Neural cell (in vitro differentiated cells): Measurements from ENCODE around the gene RAP1GAP2. TPM values are rescaled to one million over a fixed set of nuclear protein-coding genes. Genes with fewer than 3 reads are reported as not detected.

Experiments used
- H2AFZ ChIP-seq: fragments of 200-600, 300-800 bp; sonication (generic), shearing (Covaris generic); 2 replicates; pipeline ENCODE4 v1.6.0; 2014; ENCODE audit warnings: low read depth, mild to moderate bottlenecking, antibody characterized with exemption, low read length, moderate library complexity
- H3F3A ChIP-seq: fragments of 200-600 bp; shearing (Covaris generic); 2 replicates; pipeline ENCODE4 v1.6.1; 2016; ENCODE audit warnings: mild to moderate bottlenecking, moderate library complexity, mixed read lengths, antibody characterized with exemption, low read length; ENCODE audit not compliant: insufficient read depth, poor library complexity, severe bottlenecking
- H3K27ac ChIP-seq: fragments of 200-600, 300-800 bp; sonication (generic), shearing (Covaris generic); 2 replicates; pipeline ENCODE4 v1.5.1; 2014; ENCODE audit warnings: mild to moderate bottlenecking, low read length, moderate library complexity
- H3K27me3 ChIP-seq: fragments of 300-800, 200-600 bp; sonication (generic), shearing (Covaris generic); 2 replicates; pipeline ENCODE4 v1.6.0; 2014; ENCODE audit warnings: mild to moderate bottlenecking, low read depth, low read length, moderate library complexity; ENCODE audit not compliant: insufficient read depth
- H3K36me3 ChIP-seq: fragments of 300-800, 200-600 bp; sonication (generic), shearing (Covaris generic); 2 replicates; pipeline ENCODE4 v1.5.1; 2014; ENCODE audit warnings: mild to moderate bottlenecking, antibody characterized with exemption, low read length, moderate library complexity; ENCODE audit not compliant: insufficient read depth
- H3K4me2 ChIP-seq: fragments of 300-800, 200-600 bp; sonication (generic), shearing (Covaris generic); 2 replicates; pipeline ENCODE4 v1.6.0; 2014; ENCODE audit warnings: mild to moderate bottlenecking, low read length
- H3K4me3 ChIP-seq: fragments of 300-800, 200-600 bp; sonication (generic), shearing (Covaris generic); 2 replicates; pipeline ENCODE4 v1.5.1; 2014; ENCODE audit warnings: mild to moderate bottlenecking, low read length, moderate library complexity
- H3K79me2 ChIP-seq: fragments of 200-600 bp; shearing (Covaris generic); replicated peaks from 2 replicates; pipeline ENCODE4 v1.6.0; 2014; ENCODE audit warnings: mild to moderate bottlenecking, low read length, moderate library complexity; ENCODE audit not compliant: insufficient read depth
- H3K9ac ChIP-seq: fragments of 300-800, 200-600 bp; sonication (generic), shearing (Covaris generic); 2 replicates; pipeline ENCODE4 v1.6.1; 2016; ENCODE audit warnings: mild to moderate bottlenecking, low read length, mixed read lengths
- H3K9me2 ChIP-seq: fragments of 200-600 bp; shearing (Covaris generic); 2 replicates; pipeline ENCODE4 v1.6.1; 2016; ENCODE audit warnings: mild to moderate bottlenecking, low read length, mixed read lengths; ENCODE audit not compliant: insufficient read depth
- H3K9me3 ChIP-seq: fragments of 200-600, 300-800 bp; sonication (generic), shearing (Covaris generic); 2 replicates; pipeline ENCODE4 v1.6.1; 2016; ENCODE audit warnings: mild to moderate bottlenecking, mixed run types, low read length, moderate library complexity, mixed read lengths
- H4K20me1 ChIP-seq: fragments of 200-600 bp; shearing (Covaris generic); 2 replicates; pipeline ENCODE4 v1.6.1; 2016; ENCODE audit warnings: mild to moderate bottlenecking, mixed run types; ENCODE audit not compliant: insufficient read depth
- EP300 ChIP-seq: fragments of 450-650 bp; conservative IDR thresholded peaks from 2 replicates; pipeline ENCODE4 v1.6.1; 2014; ENCODE audit warnings: antibody characterized with exemption, mild to moderate bottlenecking, moderate library complexity; ENCODE audit not compliant: poor library complexity, severe bottlenecking
- EZH2 ChIP-seq: fragments of 200-600, 300-800 bp; shearing (Covaris generic), sonication (generic); IDR thresholded peaks from 2 replicates; pipeline ENCODE4 v1.6.1; 2014; ENCODE audit warnings: antibody characterized with exemption, low read length, borderline replicate concordance, mild to moderate bottlenecking; ENCODE audit not compliant: insufficient read depth, poor library complexity, severe bottlenecking
- MXI1 ChIP-seq: fragments of 450-650 bp; conservative IDR thresholded peaks from 2 replicates; pipeline ENCODE4 v1.6.1; 2014; ENCODE audit warnings: antibody characterized with exemption, mild to moderate bottlenecking; ENCODE audit not compliant: poor library complexity, severe bottlenecking
- POLR2AphosphoS5 ChIP-seq: IDR thresholded peaks from 2 replicates; pipeline ENCODE4 v1.6.1; 2012
- RAD21 ChIP-seq: fragments of 450-650 bp; conservative IDR thresholded peaks from 2 replicates; pipeline ENCODE4 v1.6.1; 2014; ENCODE audit warnings: antibody characterized with exemption, mild to moderate bottlenecking, moderate library complexity
- SMC3 ChIP-seq: fragments of 450-650 bp; conservative IDR thresholded peaks from 2 replicates; pipeline ENCODE4 v1.6.1; 2014; ENCODE audit warnings: antibody characterized with exemption, mild to moderate bottlenecking, moderate library complexity; ENCODE audit not compliant: poor library complexity
- TAF1 ChIP-seq: IDR thresholded peaks from 2 replicates; pipeline ENCODE4 v1.6.1; 2012; ENCODE audit warnings: low read depth
- polyA plus RNA-seq: library from polyadenylated mRNA; depleted of rRNA; stranded (reverse); fragments of >200 nt; gene quantifications from 2 replicates; pipeline ENCODE4 v1.2.3, GENCODE V29; 2014
- TF ChIP-seq, protein P1 (sequence below): fragments of 450-650 bp; IDR thresholded peaks from 2 replicates; pipeline ENCODE4 v1.5.1; 2014; ENCODE audit warnings: antibody characterized with exemption, mild to moderate bottlenecking, moderate library complexity; ENCODE audit not compliant: poor library complexity, severe bottlenecking
- TF ChIP-seq, protein P2 (sequence below): IDR thresholded peaks from 2 replicates; pipeline ENCODE4 v1.6.1; 2012; ENCODE audit warnings: borderline replicate concordance

RAP1GAP2 gene
- polyA plus RNA-seq, 1 donor from 2014 or later, result 14.8 TPM

DNA sequence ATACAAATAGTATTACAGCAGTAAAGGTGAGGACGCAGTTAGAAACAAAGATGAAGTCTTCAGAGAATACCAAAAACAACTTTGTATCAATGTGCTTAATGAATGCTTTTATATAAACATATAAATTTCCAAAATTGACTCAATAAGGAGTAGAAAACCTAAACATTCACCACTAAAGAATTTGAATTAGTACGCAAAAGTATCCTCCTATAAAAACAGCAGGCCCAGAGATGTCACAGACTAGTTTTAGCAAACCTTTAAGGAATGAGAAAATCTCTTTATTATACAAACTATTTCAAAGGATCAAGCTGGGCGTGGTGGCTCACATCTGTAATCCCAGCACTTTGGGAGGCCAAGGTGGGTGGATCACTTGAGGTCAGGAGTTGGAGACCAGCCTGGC lies 180.9 kb downstream of the RAP1GAP2 start:
- Histone ChIP-seq H4K20me1 (no peaks in the 10 kb centered on the region), H3K79me2 (no peaks in the 10 kb centered on the region), H3K9me2 (no peaks in the 10 kb centered on the region)

DNA sequence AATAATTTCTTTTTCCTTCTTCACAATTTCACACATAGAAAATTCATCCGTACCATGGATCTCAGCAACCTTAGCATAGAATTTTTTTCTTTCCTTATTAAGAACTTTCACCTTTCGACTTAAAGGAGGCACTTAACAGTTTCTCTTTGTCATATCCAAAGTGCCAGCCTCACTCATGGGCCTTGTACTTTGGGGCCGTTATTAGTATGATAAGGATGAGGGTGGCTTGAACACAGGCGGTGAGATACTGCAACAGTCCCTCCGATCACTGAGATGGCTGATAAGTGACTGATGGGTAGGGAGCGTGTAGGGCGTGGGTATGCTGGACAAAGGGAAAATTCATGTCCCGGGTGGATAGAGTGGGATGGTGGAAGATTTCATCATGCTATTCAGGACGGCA lies 181.9 kb downstream of the RAP1GAP2 start:
- TF ChIP-seq EP300 (no peak), SMC3 (no peak), RAD21 (no peak), EZH2 (no peak), POLR2AphosphoS5 (no peak)
- TF ChIP-seq, protein P1, sequence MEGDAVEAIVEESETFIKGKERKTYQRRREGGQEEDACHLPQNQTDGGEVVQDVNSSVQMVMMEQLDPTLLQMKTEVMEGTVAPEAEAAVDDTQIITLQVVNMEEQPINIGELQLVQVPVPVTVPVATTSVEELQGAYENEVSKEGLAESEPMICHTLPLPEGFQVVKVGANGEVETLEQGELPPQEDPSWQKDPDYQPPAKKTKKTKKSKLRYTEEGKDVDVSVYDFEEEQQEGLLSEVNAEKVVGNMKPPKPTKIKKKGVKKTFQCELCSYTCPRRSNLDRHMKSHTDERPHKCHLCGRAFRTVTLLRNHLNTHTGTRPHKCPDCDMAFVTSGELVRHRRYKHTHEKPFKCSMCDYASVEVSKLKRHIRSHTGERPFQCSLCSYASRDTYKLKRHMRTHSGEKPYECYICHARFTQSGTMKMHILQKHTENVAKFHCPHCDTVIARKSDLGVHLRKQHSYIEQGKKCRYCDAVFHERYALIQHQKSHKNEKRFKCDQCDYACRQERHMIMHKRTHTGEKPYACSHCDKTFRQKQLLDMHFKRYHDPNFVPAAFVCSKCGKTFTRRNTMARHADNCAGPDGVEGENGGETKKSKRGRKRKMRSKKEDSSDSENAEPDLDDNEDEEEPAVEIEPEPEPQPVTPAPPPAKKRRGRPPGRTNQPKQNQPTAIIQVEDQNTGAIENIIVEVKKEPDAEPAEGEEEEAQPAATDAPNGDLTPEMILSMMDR, result no peak
- H3K9me2 ChIP-seq, result no peaks in the 10 kb centered on the region
- no peak overlapping the region for H3K27ac ChIP-seq
- H3K9me3 ChIP-seq, result no peaks in the 10 kb centered on the region
- no peak overlapping the region for H3K4me3 ChIP-seq
- no peaks in the 10 kb centered on the region for H4K20me1 ChIP-seq
- H3K79me2 ChIP-seq, result no peaks in the 10 kb centered on the region
- no peaks in the 10 kb centered on the region for H3K27me3 ChIP-seq
- no peaks in the 10 kb centered on the region for H3K36me3 ChIP-seq
- no peak overlapping the region for H3K4me2 ChIP-seq
- H3K9ac ChIP-seq, result no peak overlapping the region
- no peaks in the 10 kb centered on the region for H3F3A ChIP-seq
- H2AFZ ChIP-seq, result no peak overlapping the region

More for the DNA sequence above, 180.9 kb downstream of the RAP1GAP2 start:
- no peak overlapping the region for H3K27ac ChIP-seq
- H3K9me3 ChIP-seq, result no peaks in the 10 kb centered on the region
- no peak overlapping the region for H3K4me2 ChIP-seq
- no peak for TF ChIP-seq POLR2AphosphoS5
- TF ChIP-seq EZH2, result no peak
- no peak for TF ChIP-seq RAD21
- TF ChIP-seq EP300, result no peak
- no peak for TF ChIP-seq TAF1
- TF ChIP-seq, protein P1, result no peak
- TF ChIP-seq SMC3, result no peak
- no peaks in the 10 kb centered on the region for H3F3A ChIP-seq
- no peaks in the 10 kb centered on the region for H3K27me3 ChIP-seq
- no peak overlapping the region for H3K4me3 ChIP-seq
- no peaks in the 10 kb centered on the region for H3K36me3 ChIP-seq
- H3K9ac ChIP-seq, result no peak overlapping the region
- H2AFZ ChIP-seq, result no peak overlapping the region

DNA sequence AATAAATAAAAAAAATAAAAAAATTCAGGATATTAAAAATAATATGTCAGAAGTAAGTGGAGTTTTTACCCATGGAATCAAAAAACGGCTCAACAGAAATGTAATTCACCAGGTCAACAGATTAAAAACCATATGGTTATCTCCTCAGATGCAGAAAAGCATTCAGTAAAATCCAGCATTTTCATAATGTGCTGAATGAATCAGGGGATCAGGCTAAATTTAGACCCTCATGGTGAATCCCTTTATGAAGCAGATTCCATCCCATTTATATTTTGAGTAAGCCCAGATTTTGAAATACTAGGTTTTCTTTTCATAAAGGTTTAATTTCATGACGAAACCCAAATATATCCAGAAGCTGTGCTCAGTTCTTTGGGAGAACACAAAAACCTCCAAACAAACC lies 182.8 kb downstream of the RAP1GAP2 start:
- Histone ChIP-seq H3K9me2 (no peaks in the 10 kb centered on the region), H3K9me3 (no peaks in the 10 kb centered on the region), H3K27me3 (no peaks in the 10 kb centered on the region), H3K9ac (no peak overlapping the region), H4K20me1 (no peaks in the 10 kb centered on the region), H2AFZ (no peak overlapping the region), H3K4me3 (no peak overlapping the region), H3K4me2 (no peak overlapping the region), H3F3A (no peaks in the 10 kb centered on the region), H3K36me3 (no peaks in the 10 kb centered on the region), H3K27ac (no peak overlapping the region), H3K79me2 (no peaks in the 10 kb centered on the region)
- TF ChIP-seq TAF1, result no peak
- TF ChIP-seq, protein P2, sequence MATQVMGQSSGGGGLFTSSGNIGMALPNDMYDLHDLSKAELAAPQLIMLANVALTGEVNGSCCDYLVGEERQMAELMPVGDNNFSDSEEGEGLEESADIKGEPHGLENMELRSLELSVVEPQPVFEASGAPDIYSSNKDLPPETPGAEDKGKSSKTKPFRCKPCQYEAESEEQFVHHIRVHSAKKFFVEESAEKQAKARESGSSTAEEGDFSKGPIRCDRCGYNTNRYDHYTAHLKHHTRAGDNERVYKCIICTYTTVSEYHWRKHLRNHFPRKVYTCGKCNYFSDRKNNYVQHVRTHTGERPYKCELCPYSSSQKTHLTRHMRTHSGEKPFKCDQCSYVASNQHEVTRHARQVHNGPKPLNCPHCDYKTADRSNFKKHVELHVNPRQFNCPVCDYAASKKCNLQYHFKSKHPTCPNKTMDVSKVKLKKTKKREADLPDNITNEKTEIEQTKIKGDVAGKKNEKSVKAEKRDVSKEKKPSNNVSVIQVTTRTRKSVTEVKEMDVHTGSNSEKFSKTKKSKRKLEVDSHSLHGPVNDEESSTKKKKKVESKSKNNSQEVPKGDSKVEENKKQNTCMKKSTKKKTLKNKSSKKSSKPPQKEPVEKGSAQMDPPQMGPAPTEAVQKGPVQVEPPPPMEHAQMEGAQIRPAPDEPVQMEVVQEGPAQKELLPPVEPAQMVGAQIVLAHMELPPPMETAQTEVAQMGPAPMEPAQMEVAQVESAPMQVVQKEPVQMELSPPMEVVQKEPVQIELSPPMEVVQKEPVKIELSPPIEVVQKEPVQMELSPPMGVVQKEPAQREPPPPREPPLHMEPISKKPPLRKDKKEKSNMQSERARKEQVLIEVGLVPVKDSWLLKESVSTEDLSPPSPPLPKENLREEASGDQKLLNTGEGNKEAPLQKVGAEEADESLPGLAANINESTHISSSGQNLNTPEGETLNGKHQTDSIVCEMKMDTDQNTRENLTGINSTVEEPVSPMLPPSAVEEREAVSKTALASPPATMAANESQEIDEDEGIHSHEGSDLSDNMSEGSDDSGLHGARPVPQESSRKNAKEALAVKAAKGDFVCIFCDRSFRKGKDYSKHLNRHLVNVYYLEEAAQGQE, result no peak
- TF ChIP-seq RAD21, result no peak
- no peak for TF ChIP-seq EP300
- no peak for TF ChIP-seq MXI1
- TF ChIP-seq, protein P1, result no peak
